ENCODE data around the gene SPTB. TPM values are rescaled to one million over a fixed set of nuclear protein-coding genes. Genes with fewer than 3 reads are reported as not detected.

SPTB gene
- total RNA-seq, 2 experiments from 2014 or later, result 0.31 to 0.32 TPM

DNA sequence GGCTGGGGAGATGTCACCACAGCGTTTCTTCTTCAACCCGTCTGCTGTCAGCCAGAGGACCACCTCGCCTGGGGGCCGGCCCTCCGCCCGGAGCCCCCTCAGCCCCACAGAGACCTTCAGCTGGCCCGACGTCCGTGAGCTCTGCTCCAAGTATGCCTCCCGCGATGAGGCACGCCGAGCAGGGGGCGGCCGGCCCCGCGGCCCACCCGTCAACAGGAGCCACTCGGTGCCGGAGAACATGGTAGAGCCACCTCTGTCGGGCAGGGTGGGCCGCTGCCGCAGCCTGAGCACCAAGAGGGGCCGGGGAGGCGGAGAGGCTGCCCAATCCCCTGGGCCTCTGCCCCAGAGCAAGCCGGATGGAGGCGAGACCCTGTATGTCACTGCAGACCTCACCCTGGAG lies 136.6 kb downstream of the SPTB start:
- Mint-ChIP-seq H3K4me3 (no peak overlapping the region), H3K9me3 (no peaks in the 10 kb centered on the region), H3K4me1 (no peaks in the 10 kb centered on the region), H3K27ac (no peak overlapping the region), H3K27me3 (no peaks in the 10 kb centered on the region), H3K36me3 (no peaks in the 10 kb centered on the region)
- DNase-seq, result no peak

DNA sequence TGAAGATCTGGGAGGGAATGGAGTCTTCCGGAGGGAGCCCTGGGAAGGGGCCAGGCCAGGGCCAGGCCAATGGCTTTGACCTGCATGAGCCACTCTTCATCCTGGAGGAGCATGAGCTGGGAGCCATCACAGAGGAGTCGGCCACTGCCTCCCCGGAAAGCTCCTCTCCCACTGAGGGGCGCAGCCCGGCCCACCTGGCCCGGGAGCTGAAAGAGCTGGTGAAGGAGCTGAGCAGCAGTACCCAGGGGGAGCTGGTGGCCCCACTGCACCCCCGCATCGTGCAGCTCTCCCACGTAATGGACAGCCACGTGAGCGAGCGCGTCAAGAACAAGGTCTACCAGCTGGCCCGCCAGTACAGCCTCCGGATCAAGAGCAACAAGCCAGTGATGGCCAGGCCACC lies 137.7 kb downstream of the SPTB start:
- DNase-seq, result no peak
- Mint-ChIP-seq H3K27ac (no peak overlapping the region), H3K9me3 (no peaks in the 10 kb centered on the region), H3K4me3 (no peak overlapping the region), H3K27me3 (no peaks in the 10 kb centered on the region), H3K36me3 (no peaks in the 10 kb centered on the region), H3K4me1 (no peaks in the 10 kb centered on the region)

DNA sequence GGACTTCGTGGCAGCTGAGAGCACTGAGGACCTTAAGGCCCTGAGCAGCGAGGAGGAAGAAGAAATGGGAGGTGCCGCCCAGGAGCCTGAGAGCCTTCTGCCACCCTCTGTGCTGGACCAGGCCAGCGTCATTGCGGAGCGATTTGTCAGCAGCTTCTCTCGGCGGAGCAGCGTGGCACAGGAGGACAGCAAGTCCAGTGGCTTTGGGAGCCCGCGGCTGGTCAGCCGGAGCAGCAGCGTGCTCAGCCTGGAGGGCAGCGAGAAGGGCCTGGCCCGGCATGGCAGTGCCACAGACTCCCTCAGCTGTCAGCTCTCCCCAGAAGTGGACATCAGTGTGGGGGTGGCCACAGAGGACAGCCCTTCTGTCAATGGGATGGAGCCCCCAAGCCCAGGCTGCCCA lies 138.5 kb downstream of the SPTB start:
- DNase-seq, result no peak
- no peak overlapping the region for H3K4me3 Mint-ChIP-seq
- H3K4me1 Mint-ChIP-seq, result no peaks in the 10 kb centered on the region
- no peak overlapping the region for H3K27ac Mint-ChIP-seq
- no peaks in the 10 kb centered on the region for H3K27me3 Mint-ChIP-seq
- H3K9me3 Mint-ChIP-seq, result no peaks in the 10 kb centered on the region
- no peaks in the 10 kb centered on the region for H3K36me3 Mint-ChIP-seq

- no peak for DNase-seq
- no peaks in the 10 kb centered on the region for H3K27me3 Mint-ChIP-seq
- no peak overlapping the region for H3K27ac Mint-ChIP-seq
- no peaks in the 10 kb centered on the region for H3K9me3 Mint-ChIP-seq
- H3K4me1 Mint-ChIP-seq, result no peaks in the 10 kb centered on the region
- H3K36me3 Mint-ChIP-seq, result no peaks in the 10 kb centered on the region
- H3K4me3 Mint-ChIP-seq, result no peak overlapping the region
Measured at GRCh38 chr14:64738281-64738804, 141.4 kb downstream of the SPTB start.

- no peak overlapping the region for H3K27ac Mint-ChIP-seq
- H3K9me3 Mint-ChIP-seq, result no peaks in the 10 kb centered on the region
- H3K4me3 Mint-ChIP-seq, result no peak overlapping the region
- no peaks in the 10 kb centered on the region for H3K36me3 Mint-ChIP-seq
- no peaks in the 10 kb centered on the region for H3K27me3 Mint-ChIP-seq
- no peak for DNase-seq
- no peaks in the 10 kb centered on the region for H3K4me1 Mint-ChIP-seq
Measured at GRCh38 chr14:64737391-64738280, 142.1 kb downstream of the SPTB start.

DNA sequence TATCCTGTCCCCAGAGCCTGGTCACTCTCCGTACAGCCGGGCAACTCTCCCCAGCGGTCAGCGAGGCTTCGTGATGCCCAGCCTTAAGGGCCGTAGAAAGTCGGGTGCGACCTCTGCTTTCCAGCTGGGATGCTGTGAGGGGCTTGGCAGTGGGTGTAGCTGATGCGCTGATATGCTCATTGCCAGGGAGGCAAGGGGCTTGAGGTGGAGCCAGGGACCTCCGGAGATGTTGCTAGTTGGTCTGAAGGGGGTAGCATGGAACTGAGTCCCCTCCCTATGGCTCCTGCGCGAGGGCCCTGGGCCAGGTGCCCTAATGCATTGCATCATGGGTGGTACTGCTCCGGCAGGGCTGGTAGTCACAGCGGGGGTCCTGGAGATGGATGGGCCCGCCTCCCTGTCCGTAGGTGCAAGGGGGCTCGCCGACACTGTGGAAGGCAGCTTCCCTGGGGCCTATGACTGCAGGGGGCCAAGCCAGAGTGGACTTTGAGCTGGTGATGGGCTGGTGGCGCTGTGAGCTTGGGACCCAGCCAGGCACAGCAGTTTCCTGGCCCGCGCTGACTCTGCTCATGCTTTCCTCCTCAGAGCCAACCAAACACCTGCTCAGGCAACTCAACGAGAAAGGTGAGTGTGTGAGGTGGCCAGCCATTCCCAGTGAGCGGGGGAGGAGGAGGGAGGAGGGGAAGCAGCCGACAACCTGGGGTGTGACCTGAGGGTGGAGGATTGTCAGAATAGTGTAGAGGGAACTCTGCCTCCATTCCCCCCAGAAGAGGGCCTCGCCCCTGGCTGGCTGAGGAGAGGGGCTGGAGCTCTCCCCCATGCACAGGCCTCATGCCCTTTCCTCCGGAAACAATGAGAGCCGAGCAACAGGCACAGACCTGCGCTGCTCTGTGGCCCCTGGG lies 143.2 kb downstream of the SPTB start:
- Mint-ChIP-seq H3K4me1 (no peaks in the 10 kb centered on the region), H3K27me3 (no peaks in the 10 kb centered on the region), H3K9me3 (no peaks in the 10 kb centered on the region), H3K27ac (no peak overlapping the region), H3K36me3 (no peaks in the 10 kb centered on the region), H3K4me3 (no peak overlapping the region)
- no peak for DNase-seq

- no peak overlapping the region for H3K27ac Mint-ChIP-seq
- no peaks in the 10 kb centered on the region for H3K27me3 Mint-ChIP-seq
- no peaks in the 10 kb centered on the region for H3K36me3 Mint-ChIP-seq
- no peaks in the 10 kb centered on the region for H3K4me1 Mint-ChIP-seq
- no peak for DNase-seq
- H3K9me3 Mint-ChIP-seq, result no peaks in the 10 kb centered on the region
- H3K4me3 Mint-ChIP-seq, result no peak overlapping the region
Measured at GRCh38 chr14:64734990-64735389, 144.7 kb downstream of the SPTB start.

- H3K27ac Mint-ChIP-seq, result no peak overlapping the region
- no peak overlapping the region for H3K4me3 Mint-ChIP-seq
- H3K9me3 Mint-ChIP-seq, result no peaks in the 10 kb centered on the region
- no peaks in the 10 kb centered on the region for H3K36me3 Mint-ChIP-seq
- DNase-seq, result no peak
- no peaks in the 10 kb centered on the region for H3K4me1 Mint-ChIP-seq
- no peaks in the 10 kb centered on the region for H3K27me3 Mint-ChIP-seq
Measured at GRCh38 chr14:64733899-64734298, 145.8 kb downstream of the SPTB start.

- no peak for DNase-seq
- no peaks in the 10 kb centered on the region for H3K27me3 Mint-ChIP-seq
- no peaks in the 10 kb centered on the region for H3K36me3 Mint-ChIP-seq
- H3K9me3 Mint-ChIP-seq, result no peaks in the 10 kb centered on the region
- H3K4me3 Mint-ChIP-seq, result no peak overlapping the region
- H3K27ac Mint-ChIP-seq, result no peak overlapping the region
- no peaks in the 10 kb centered on the region for H3K4me1 Mint-ChIP-seq
Measured at GRCh38 chr14:64733321-64733720, 146.4 kb downstream of the SPTB start.

GRCh38 chr14:64732536-64733120 lies 147.1 kb downstream of the SPTB start:
- H3K9me3 Mint-ChIP-seq, result no peaks in the 10 kb centered on the region
- H3K36me3 Mint-ChIP-seq, result no peaks in the 10 kb centered on the region
- no peaks in the 10 kb centered on the region for H3K27me3 Mint-ChIP-seq
- no peak overlapping the region for H3K4me3 Mint-ChIP-seq
- H3K27ac Mint-ChIP-seq, result no peak overlapping the region
- no peaks in the 10 kb centered on the region for H3K4me1 Mint-ChIP-seq
- no peak for DNase-seq

DNA sequence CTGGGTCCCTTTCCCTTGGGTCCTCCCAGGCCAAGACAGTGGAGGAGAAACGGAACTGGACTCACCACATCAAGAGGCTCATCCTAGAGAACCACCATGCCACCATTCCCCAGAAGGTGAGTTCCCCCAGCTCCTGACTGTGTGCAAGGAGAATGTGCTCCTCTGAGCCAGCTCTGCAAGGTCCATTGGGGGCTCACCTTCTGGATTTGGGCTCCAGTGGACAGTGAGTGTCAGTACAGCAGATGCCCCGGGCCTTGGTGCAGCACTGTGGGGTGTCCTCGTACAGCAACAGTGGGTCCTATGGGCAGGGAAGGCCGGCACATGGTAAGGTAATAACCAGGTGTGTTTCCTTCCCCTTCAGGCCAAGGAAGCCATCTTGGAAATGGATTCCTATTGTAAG lies 147.6 kb downstream of the SPTB start:
- no peak overlapping the region for H3K27ac Mint-ChIP-seq
- no peaks in the 10 kb centered on the region for H3K4me1 Mint-ChIP-seq
- H3K36me3 Mint-ChIP-seq, result no peaks in the 10 kb centered on the region
- no peaks in the 10 kb centered on the region for H3K9me3 Mint-ChIP-seq
- no peak for DNase-seq
- H3K4me3 Mint-ChIP-seq, result no peak overlapping the region
- no peaks in the 10 kb centered on the region for H3K27me3 Mint-ChIP-seq

GRCh38 chr14:64731141-64731581 lies 148.5 kb downstream of the SPTB start:
- no peaks in the 10 kb centered on the region for H3K9me3 Mint-ChIP-seq
- no peak for DNase-seq
- H3K36me3 Mint-ChIP-seq, result no peaks in the 10 kb centered on the region
- H3K4me3 Mint-ChIP-seq, result no peak overlapping the region
- H3K27me3 Mint-ChIP-seq, result no peaks in the 10 kb centered on the region
- H3K4me1 Mint-ChIP-seq, result no peaks in the 10 kb centered on the region
- H3K27ac Mint-ChIP-seq, result no peak overlapping the region

- no peaks in the 10 kb centered on the region for H3K36me3 Mint-ChIP-seq
- H3K4me1 Mint-ChIP-seq, result no peaks in the 10 kb centered on the region
- H3K27ac Mint-ChIP-seq, result no peak overlapping the region
- no peaks in the 10 kb centered on the region for H3K27me3 Mint-ChIP-seq
- H3K4me3 Mint-ChIP-seq, result no peak overlapping the region
- no peaks in the 10 kb centered on the region for H3K9me3 Mint-ChIP-seq
- no peak for DNase-seq
Measured at GRCh38 chr14:64730681-64731080, 149.0 kb downstream of the SPTB start.

DNA sequence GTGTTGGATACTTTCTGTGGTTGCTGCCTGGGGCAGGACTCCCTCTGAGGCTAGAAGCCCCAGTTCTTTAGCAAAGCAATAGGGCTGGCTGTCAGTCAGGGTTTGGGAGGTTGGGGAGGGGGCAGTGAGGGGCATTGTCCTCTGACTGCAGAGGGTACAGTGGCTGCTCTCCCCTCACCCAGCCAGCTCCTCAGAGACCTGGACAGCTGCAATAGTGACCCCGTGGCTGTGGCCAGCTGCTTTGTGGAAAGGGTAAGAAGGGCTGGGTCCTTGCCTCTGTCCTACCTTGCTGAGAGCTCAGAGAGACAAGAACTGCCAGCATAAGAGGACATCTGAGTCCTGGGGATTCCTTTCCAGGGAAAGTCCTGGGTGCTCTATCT lies 149.7 kb downstream of the SPTB start:
- H3K27ac Mint-ChIP-seq, result no peak overlapping the region
- no peaks in the 10 kb centered on the region for H3K9me3 Mint-ChIP-seq
- H3K27me3 Mint-ChIP-seq, result no peaks in the 10 kb centered on the region
- H3K36me3 Mint-ChIP-seq, result no peaks in the 10 kb centered on the region
- H3K4me3 Mint-ChIP-seq, result no peak overlapping the region
- H3K4me1 Mint-ChIP-seq, result no peaks in the 10 kb centered on the region
- no peak for DNase-seq
